Parathyroid adenoma (tissue), 2 donors: Measurements from ENCODE around the gene DSCAML1.

Experiments used
- H2AFZ ChIP-seq: fragments of 300-600 bp; sonication (generic); one replicate; pipeline ENCODE4 v1.7.0; 2017; ENCODE audit warnings: antibody characterized with exemption, mild to moderate bottlenecking
- H3K27ac ChIP-seq: fragments of 300-600 bp; sonication (generic); one replicate; pipeline ENCODE4 v1.7.0; 2017
- H3K27me3 ChIP-seq: fragments of 300-600 bp; sonication (generic); one replicate; pipeline ENCODE4 v1.7.0; 2017; ENCODE audit warnings: low read length; ENCODE audit not compliant: control insufficient read depth, insufficient read depth
- H3K36me3 ChIP-seq: fragments of 300-600 bp; sonication (generic); one replicate; pipeline ENCODE4 v1.7.0; 2017; ENCODE audit warnings: low read length; ENCODE audit not compliant: control insufficient read depth, insufficient read depth
- H3K4me1 ChIP-seq: fragments of 300-600 bp; sonication (generic); one replicate; pipeline ENCODE4 v1.7.0; 2017; ENCODE audit warnings: control low read depth
- H3K4me2 ChIP-seq: fragments of 300-600 bp; sonication (generic); one replicate; pipeline ENCODE4 v1.7.0; 2017; ENCODE audit warnings: low read length
- H3K4me3 ChIP-seq: fragments of 300-600 bp; sonication (generic); one replicate; pipeline ENCODE4 v1.7.0; 2017; ENCODE audit warnings: low read depth, low read length
- H3K79me2 ChIP-seq: fragments of 300-600 bp; sonication (generic); one replicate; pipeline ENCODE4 v1.7.0; 2017; ENCODE audit warnings: control low read depth
- H3K9ac ChIP-seq: fragments of 300-600 bp; sonication (generic); one replicate; pipeline ENCODE4 v1.7.0; 2017; ENCODE audit warnings: mild to moderate bottlenecking
- H3K9me3 ChIP-seq: fragments of 300-600 bp; sonication (generic); one replicate; pipeline ENCODE4 v1.7.0; 2017; ENCODE audit warnings: low read length; ENCODE audit not compliant: control insufficient read depth
- CTCF ChIP-seq: fragments of 300-600 bp; sonication (generic); IDR thresholded peaks from one replicate; pipeline ENCODE4 v1.7.0; 2017; ENCODE audit warnings: antibody characterized with exemption, mild to moderate bottlenecking
- donor health status: primary hyperparathyroidism.

DSCAML1 gene

GRCh38 chr11:117724621-117725020 is 72.4 kb downstream of the DSCAML1 start:
- Histone ChIP-seq H3K27me3 (no peaks in the 10 kb centered on the region), H3K9me3 (no peaks in the 10 kb centered on the region), H3K9ac (no peak overlapping the region), H2AFZ (no peak overlapping the region), H3K4me2 (no peak overlapping the region), H3K4me3 (no peak overlapping the region), H3K4me1 (no peaks in the 10 kb centered on the region), H3K36me3 (no peaks in the 10 kb centered on the region), H3K79me2 (no peaks in the 10 kb centered on the region), H3K27ac (no peak overlapping the region)
- no peak for TF ChIP-seq CTCF

GRCh38 chr11:117724104-117724503 is 72.9 kb downstream of the DSCAML1 start:
- Histone ChIP-seq H3K9ac (no peak overlapping the region), H3K4me2 (no peak overlapping the region), H3K36me3 (no peaks in the 10 kb centered on the region), H3K27ac (no peak overlapping the region), H3K4me1 (no peaks in the 10 kb centered on the region), H3K4me3 (no peak overlapping the region), H2AFZ (no peak overlapping the region), H3K79me2 (no peaks in the 10 kb centered on the region), H3K27me3 (no peaks in the 10 kb centered on the region), H3K9me3 (no peaks in the 10 kb centered on the region)
- no peak for TF ChIP-seq CTCF

- Histone ChIP-seq H3K27me3 (no peaks in the 10 kb centered on the region), H3K4me1 (no peaks in the 10 kb centered on the region), H3K27ac (no peak overlapping the region), H3K4me2 (no peak overlapping the region), H2AFZ (no peak overlapping the region), H3K9ac (no peak overlapping the region), H3K4me3 (no peak overlapping the region), H3K79me2 (no peaks in the 10 kb centered on the region), H3K9me3 (no peaks in the 10 kb centered on the region), H3K36me3 (no peaks in the 10 kb centered on the region)
- TF ChIP-seq CTCF = no peak
These were observed 73.6 kb downstream of the DSCAML1 start for GRCh38 chr11:117723277-117724024.

GRCh38 chr11:117722082-117722481 is 74.9 kb downstream of the DSCAML1 start:
- H3K4me3 ChIP-seq = no peak overlapping the region
- H3K27me3 ChIP-seq = no peaks in the 10 kb centered on the region
- no peaks in the 10 kb centered on the region for H3K4me1 ChIP-seq
- no peak overlapping the region for H3K4me2 ChIP-seq
- H3K79me2 ChIP-seq = no peaks in the 10 kb centered on the region
- H3K9ac ChIP-seq = no peak overlapping the region
- no peak for TF ChIP-seq CTCF
- no peaks in the 10 kb centered on the region for H3K9me3 ChIP-seq
- H2AFZ ChIP-seq = no peak overlapping the region
- H3K27ac ChIP-seq = no peak overlapping the region
- no peaks in the 10 kb centered on the region for H3K36me3 ChIP-seq

GRCh38 chr11:117720061-117720511 is 76.9 kb downstream of the DSCAML1 start:
- H3K4me1 ChIP-seq = no peaks in the 10 kb centered on the region
- H3K79me2 ChIP-seq = no peaks in the 10 kb centered on the region

More at GRCh38 chr11:117720061-117720511, 76.9 kb downstream of the DSCAML1 start:
- Histone ChIP-seq H2AFZ (no peak overlapping the region), H3K9me3 (no peaks in the 10 kb centered on the region), H3K27me3 (no peaks in the 10 kb centered on the region), H3K9ac (no peak overlapping the region), H3K36me3 (no peaks in the 10 kb centered on the region), H3K4me2 (no peak overlapping the region), H3K27ac (no peak overlapping the region), H3K4me3 (no peak overlapping the region)
- TF ChIP-seq CTCF = no peak
